ENCODE data around the gene WNK1. TPM values are rescaled to one million over a fixed set of nuclear protein-coding genes. Genes with fewer than 3 reads are reported as not detected.
"Not testable (repeated sequence)": the region's sequence is repeated elsewhere in the genome, so short reads cannot be mapped to it uniquely, and the experiment has no call there.

WNK1 gene
- polyA plus RNA-seq, 1 experiment: 38.0 TPM

GRCh38 chr12:779745-780734 is 27.7 kb downstream of the WNK1 start:
- Histone ChIP-seq H3K27me3 (ENCODE audit: control insufficient read depth, insufficient read depth, low read length) (no peaks in the 10 kb centered on the region), H3K27ac (ENCODE audit: low read depth, low read length) (no peak overlapping the region), H3K4me3 (ENCODE audit: low read depth, low read length) (no peak overlapping the region), H3K9me3 (ENCODE audit: control insufficient read depth, insufficient read depth, low read length) (no peaks in the 10 kb centered on the region)
- TF ChIP-seq CTCF (IDR thresholded peaks at IDR 0.05; ENCODE audit: low read depth, low read length): no peak
- CTCF ChIA-PET: interaction anchor here (0.7 to 1.8 kb wide), 8 partner anchors 12 to 313 kb away, joined by 3 to 14 read pairs (median 5); no protein-coding TSS in a partner anchor
- POLR2A ChIA-PET: no interaction called here
- peak; percentile 7 for DNase-seq (ENCODE audit: low read depth, low spot score)

GRCh38 chr12:780750-781379 is 28.5 kb downstream of the WNK1 start:
- ChIA-PET CTCF (interaction anchor here (0.8 to 1.8 kb wide), 7 partner anchors 11 to 312 kb away, joined by 3 to 14 read pairs (median 6); no protein-coding TSS in a partner anchor), POLR2A (no interaction called here)
- Histone ChIP-seq H3K4me3 (ENCODE audit: low read depth, low read length) (no peak overlapping the region), H3K9me3 (ENCODE audit: control insufficient read depth, insufficient read depth, low read length) (no peaks in the 10 kb centered on the region), H3K27me3 (ENCODE audit: control insufficient read depth, insufficient read depth, low read length) (no peaks in the 10 kb centered on the region), H3K27ac (ENCODE audit: low read depth, low read length) (no peak overlapping the region)
- no peak for TF ChIP-seq CTCF (IDR thresholded peaks at IDR 0.05; ENCODE audit: low read depth, low read length)
- DNase-seq (ENCODE audit: low read depth, low spot score): no peak

- no peaks in the 10 kb centered on the region for H3K9me3 ChIP-seq (ENCODE audit: control insufficient read depth, insufficient read depth, low read length)
- CTCF ChIA-PET: interaction anchor here (1.2 to 1.5 kb wide), 2 partner anchors 28 to 35 kb away, joined by 9 read pairs; no protein-coding TSS in a partner anchor
- H3K27ac ChIP-seq (ENCODE audit: low read depth, low read length): no peak overlapping the region
- H3K4me3 ChIP-seq (ENCODE audit: low read depth, low read length): no peak overlapping the region
- no peaks in the 10 kb centered on the region for H3K27me3 ChIP-seq (ENCODE audit: control insufficient read depth, insufficient read depth, low read length)
- DNase-seq (ENCODE audit: low read depth, low spot score): no peak
- POLR2A ChIA-PET: no interaction called here
- TF ChIP-seq CTCF (IDR thresholded peaks at IDR 0.05; ENCODE audit: low read depth, low read length): no peak
Measured at GRCh38 chr12:785706-786105, 33.3 kb downstream of the WNK1 start.

- Histone ChIP-seq H3K9me3 (ENCODE audit: control insufficient read depth, insufficient read depth, low read length) (no peaks in the 10 kb centered on the region), H3K27ac (ENCODE audit: low read depth, low read length) (no peak overlapping the region), H3K4me3 (ENCODE audit: low read depth, low read length) (no peak overlapping the region), H3K27me3 (ENCODE audit: control insufficient read depth, insufficient read depth, low read length) (no peaks in the 10 kb centered on the region)
- CTCF ChIA-PET: interaction anchor here (1.1 to 1.4 kb wide), 2 partner anchors 26 to 37 kb away, joined by 3 to 8 read pairs; no protein-coding TSS in a partner anchor
- TF ChIP-seq CTCF (IDR thresholded peaks at IDR 0.05; ENCODE audit: low read depth, low read length): no peak
- POLR2A ChIA-PET: no interaction called here
- no peak for DNase-seq (ENCODE audit: low read depth, low spot score)
Measured at GRCh38 chr12:788288-788687, 35.9 kb downstream of the WNK1 start.

GRCh38 chr12:788762-789161 is 36.4 kb downstream of the WNK1 start:
- DNase-seq (ENCODE audit: low read depth, low spot score); POLR2A ChIA-PET: not testable (repeated sequence)
- CTCF ChIA-PET: interaction anchor here (1.1 kb wide), 1 partner anchor 37 kb away, joined by 3 read pairs; no protein-coding TSS in a partner anchor

More at GRCh38 chr12:788762-789161, 36.4 kb downstream of the WNK1 start:
- not testable (repeated sequence) for H3K4me3 ChIP-seq (ENCODE audit: low read depth, low read length); H3K27ac ChIP-seq (ENCODE audit: low read depth, low read length); H3K27me3 ChIP-seq (ENCODE audit: control insufficient read depth, insufficient read depth, low read length); H3K9me3 ChIP-seq (ENCODE audit: control insufficient read depth, insufficient read depth, low read length)
